ENCODE measurements around the gene NDRG3. TPM values are rescaled to one million over a fixed set of nuclear protein-coding genes. Genes with fewer than 3 reads are reported as not detected.

The NDRG3 gene
- total and polyA plus RNA-seq, 2 of the 4 experiments (the other 2 are of a cell fraction), result 24.8 to 34.2 TPM

DNA sequence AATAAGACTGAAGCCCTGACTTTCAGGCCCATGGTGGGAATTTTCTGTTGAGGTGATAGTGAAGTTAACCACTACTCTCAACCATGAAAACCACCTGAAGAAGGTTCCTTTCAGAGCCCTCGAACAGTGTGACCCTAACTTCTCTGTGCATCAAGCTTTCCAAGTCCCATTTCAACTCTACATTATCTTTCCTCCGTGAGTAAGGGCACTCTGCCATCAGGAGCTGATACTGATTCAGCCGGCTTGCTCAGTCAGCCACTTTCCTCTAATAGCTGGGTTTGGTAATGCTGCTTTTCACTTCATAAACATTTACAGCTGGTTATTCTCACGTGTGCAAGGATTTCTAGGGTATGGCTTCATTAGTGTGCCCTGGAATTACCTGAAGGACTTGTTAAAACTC, 89.2 kb downstream of the NDRG3 start:
- Histone ChIP-seq H3K9ac (ENCODE audit: low read depth, low read length) (no peak overlapping the region), H3K23ac (ENCODE audit: low read depth, low read length) (no peak overlapping the region), H2BK15ac (ENCODE audit: low read depth, low read length) (no peak overlapping the region), H4K20me1 (ENCODE audit: insufficient read depth, low read length) (no peaks in the 10 kb centered on the region), H3K56ac (ENCODE audit: extremely low read depth, insufficient read depth, low read length) (no peak overlapping the region), H2AFZ (replicated peaks; ENCODE audit: low read length, poor library complexity) (no peak overlapping the region), H3K4me3 (ENCODE audit: insufficient read depth, low read depth, low read length) (no peak overlapping the region), H3K27me3 (ENCODE audit: control insufficient read depth, insufficient read depth, low read length) (no peaks in the 10 kb centered on the region), H4K5ac (ENCODE audit: low read depth, low read length) (no peak overlapping the region), H3K9me3 (ENCODE audit: control insufficient read depth, insufficient read depth, low read length) (no peaks in the 10 kb centered on the region), H3K79me1 (ENCODE audit: low read depth in 1 of 2, low read length in 2 of 2) (no peaks in the 10 kb centered on the region), H4K91ac (ENCODE audit: insufficient read depth, low read depth, low read length) (no peak overlapping the region), H3K4ac (ENCODE audit: low read depth, low read length) (no peak overlapping the region), H4K8ac (ENCODE audit: low read depth in 2 of 2, low read length in 2 of 2) (no peak overlapping the region), H2BK20ac (ENCODE audit: low read depth, low read length) (no peak overlapping the region), H3K4me1 (ENCODE audit: control insufficient read depth, insufficient read depth, low read length) (no peaks in the 10 kb centered on the region), H3K18ac (ENCODE audit: low read depth, low read length) (no peak overlapping the region), H2BK5ac (ENCODE audit: low read depth, low read length, poor library complexity, severe bottlenecking) (no peak overlapping the region), H3K9me1 (ENCODE audit: insufficient read depth, low read length) (no peaks in the 10 kb centered on the region), H2AK9ac (replicated peaks; ENCODE audit: low read depth, low read length, poor library complexity) (no peak overlapping the region), H2AK5ac (ENCODE audit: low read depth, low read length) (no peak overlapping the region), H2BK120ac (ENCODE audit: low read depth, low read length) (no peak overlapping the region), H3K4me2 (ENCODE audit: low read depth, low read length) (no peak overlapping the region), H3K36me3 (ENCODE audit: control insufficient read depth, insufficient read depth, low read length) (peaks cover 11% of the 10 kb centered on the region; the same call in 1 of the 2 replicates), H3K14ac (replicated peaks; ENCODE audit: low read depth, low read length) (no peak overlapping the region), H3K27ac (ENCODE audit: insufficient read depth, low read length) (no peak overlapping the region)
- BruUV-seq (replicated peaks), result no TSS peak
- DNase-seq (no peak), ATAC-seq (ENCODE audit: low read depth) (no peak)
- ChIA-PET POLR2A (ENCODE audit: unreplicated experiment) (no interaction called here), CTCF (interaction anchor here (1.3 kb wide), 1 partner anchor 98 kb away, joined by 3 read pairs; no protein-coding TSS in a partner anchor)
- in situ Hi-C loops (cut with MboI; ENCODE audit: low sequenced_read_pairs), result no loop called here
- WGBS, 2 experiments (ENCODE audit: extremely low coverage in 2 of 2, insufficient read length in 1 of 2), result no CpG with 5 or more reads among the region's 4 CpGs
- no peak for TF ChIP-seq POLR2A (IDR thresholded peaks at IDR 0.05; ENCODE audit: low read depth, low read length)
- no peak for TF ChIP-seq RCOR1 (IDR thresholded peaks at IDR 0.05; ENCODE audit: insufficient replicate concordance, low read length)
- TF ChIP-seq, protein P1, sequence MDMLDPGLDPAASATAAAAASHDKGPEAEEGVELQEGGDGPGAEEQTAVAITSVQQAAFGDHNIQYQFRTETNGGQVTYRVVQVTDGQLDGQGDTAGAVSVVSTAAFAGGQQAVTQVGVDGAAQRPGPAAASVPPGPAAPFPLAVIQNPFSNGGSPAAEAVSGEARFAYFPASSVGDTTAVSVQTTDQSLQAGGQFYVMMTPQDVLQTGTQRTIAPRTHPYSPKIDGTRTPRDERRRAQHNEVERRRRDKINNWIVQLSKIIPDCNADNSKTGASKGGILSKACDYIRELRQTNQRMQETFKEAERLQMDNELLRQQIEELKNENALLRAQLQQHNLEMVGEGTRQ (IDR thresholded peaks at IDR 0.05; ENCODE audit: low read depth, low read length), result no peak
- no peak for TF ChIP-seq CHD1 (IDR thresholded peaks at IDR 0.05; ENCODE audit: low read depth, low read length)
- TF ChIP-seq CEBPB (IDR thresholded peaks at IDR 0.05; ENCODE audit: low read depth, low read length), result no peak
- no peak for TF ChIP-seq RFX5 (IDR thresholded peaks at IDR 0.05; ENCODE audit: low read depth, low read length)
- intact Hi-C loops (cut with micrococcal nuclease), result no loop called here
- dilution Hi-C loops (cut with HindIII; ENCODE audit: low sequenced_read_pairs, unreplicated experiment), result no loop called here
